HG03432 (cell line): ENCODE results near the gene PIK3C3.
"Not testable (repeated sequence)": the region's sequence is repeated elsewhere in the genome, so short reads cannot be mapped to it uniquely, and the experiment has no call there.

ENCODE experiments used
- ATAC-seq: cut with Tn5 transposase; IDR thresholded peaks from one replicate; pipeline ENCODE4 v1.9.1; 2021; ENCODE audit warnings: mild to moderate bottlenecking, moderate library complexity; ENCODE audit not compliant: unreplicated experiment

Gene PIK3C3

DNA sequence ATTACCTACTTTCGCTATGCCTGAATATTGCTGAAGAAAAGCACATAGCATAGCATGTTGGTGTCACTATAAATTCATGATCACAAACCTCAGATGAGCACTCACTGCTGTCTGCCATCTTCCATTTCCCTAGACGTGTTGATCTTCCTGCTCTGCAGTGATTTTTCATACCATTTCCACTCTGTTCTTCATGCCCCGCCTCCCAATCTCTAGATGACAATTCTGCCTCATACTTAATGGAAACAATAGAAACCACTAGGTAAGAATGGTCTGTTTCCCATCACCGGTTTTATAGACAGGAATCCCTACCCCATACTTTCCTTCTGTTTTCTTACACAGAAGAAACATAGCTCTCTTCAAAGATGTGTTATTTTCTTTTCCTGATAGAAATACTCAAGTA is 63.8 kb downstream of the PIK3C3 start:
- no peak for ATAC-seq

DNA sequence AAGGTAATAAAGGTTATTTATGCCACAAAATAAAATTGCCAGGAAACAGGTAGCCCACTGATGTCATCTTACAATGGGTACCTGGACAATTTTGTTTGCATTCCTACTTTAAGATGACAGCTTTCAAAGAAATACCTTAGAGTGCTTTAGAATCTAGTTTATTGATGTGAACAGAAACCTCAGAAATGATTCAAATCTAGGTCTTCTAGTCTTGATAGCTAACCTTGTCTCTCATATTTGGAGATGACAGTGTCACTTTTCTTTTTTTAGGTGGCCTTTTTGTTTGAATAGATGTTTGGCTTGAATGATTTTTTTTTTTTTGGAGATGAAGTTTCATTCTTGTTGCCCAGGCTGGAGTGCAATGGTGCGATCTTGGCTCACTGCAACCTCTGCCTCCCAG is 69.1 kb downstream of the PIK3C3 start:
- ATAC-seq: peak; percentile 40

DNA sequence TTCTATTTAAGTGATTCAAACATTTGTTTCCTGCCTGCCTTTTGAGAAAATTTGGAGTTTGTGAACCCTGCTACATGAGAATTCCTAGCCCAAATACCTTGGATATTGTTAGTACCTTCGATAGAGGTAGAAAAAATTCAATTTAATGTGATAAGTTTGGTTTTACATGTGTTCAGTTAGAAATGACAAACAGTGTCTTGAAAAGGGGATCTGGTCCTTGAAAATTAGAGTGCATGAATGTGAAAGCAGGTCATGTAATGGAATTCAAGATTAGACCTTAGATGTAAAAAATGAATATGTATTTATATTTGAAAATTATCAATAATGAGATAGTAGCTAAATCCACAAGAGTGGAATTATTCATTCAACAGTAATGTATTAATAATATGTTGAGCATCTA is 70.5 kb downstream of the PIK3C3 start:
- peak; percentile 10 for ATAC-seq

DNA sequence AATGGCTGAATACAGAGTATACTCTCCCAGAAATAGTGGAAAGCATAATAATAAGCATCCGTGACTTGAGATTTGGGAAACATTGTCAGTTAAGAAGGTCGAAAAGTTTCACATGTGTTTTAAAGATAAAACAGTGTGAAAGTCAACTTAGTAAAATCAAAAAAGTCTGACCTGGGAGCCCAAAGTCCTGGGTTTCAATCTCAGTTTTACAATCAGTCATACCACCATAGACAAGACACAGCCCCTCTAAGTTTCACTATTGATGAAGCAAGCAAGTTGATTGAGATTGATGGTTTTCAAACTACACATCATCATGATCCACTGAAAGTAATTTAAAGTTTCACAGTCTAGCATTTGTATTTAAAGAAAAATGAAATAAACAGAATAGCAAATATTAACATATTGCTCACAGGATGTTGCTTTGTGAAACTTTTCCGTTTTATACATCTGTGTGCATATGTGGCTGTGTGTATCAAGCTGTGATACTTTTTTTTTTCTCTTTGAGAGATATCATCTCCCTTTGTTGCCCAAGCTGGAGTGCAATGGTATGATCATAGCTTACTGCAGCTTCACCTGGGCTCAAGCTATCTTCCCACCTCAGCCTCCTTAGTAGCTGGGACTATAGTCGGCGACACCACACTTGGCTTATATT is 71.1 kb downstream of the PIK3C3 start:
- ATAC-seq: peak; percentile 96

DNA sequence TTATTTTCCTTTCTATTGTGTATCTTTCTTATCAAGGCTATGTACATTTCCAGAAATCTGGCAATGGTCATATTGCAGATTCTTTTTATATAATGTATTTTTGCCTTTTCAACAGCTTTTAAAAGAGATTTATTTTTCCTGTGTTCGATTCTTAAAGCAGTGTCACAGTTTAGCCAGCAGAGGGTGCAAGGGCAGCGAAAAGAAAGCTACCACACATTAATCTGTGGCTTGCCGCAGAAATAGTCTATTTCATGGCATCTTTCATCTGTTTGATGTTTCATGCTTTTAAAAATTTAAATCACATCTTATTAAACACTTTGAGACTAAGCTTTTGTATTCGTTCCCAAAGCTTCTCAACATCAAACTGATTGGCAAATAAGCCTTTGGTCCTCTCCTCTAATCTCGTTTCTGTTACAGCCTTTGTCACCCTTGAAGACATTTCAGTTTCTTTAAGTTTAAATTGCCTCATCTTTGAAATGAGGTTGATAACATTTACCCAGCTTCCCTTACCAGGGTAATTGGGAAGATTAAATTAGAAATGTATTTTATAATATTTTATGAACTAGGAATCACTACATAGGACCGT is 73.3 kb downstream of the PIK3C3 start:
- ATAC-seq: no peak

DNA sequence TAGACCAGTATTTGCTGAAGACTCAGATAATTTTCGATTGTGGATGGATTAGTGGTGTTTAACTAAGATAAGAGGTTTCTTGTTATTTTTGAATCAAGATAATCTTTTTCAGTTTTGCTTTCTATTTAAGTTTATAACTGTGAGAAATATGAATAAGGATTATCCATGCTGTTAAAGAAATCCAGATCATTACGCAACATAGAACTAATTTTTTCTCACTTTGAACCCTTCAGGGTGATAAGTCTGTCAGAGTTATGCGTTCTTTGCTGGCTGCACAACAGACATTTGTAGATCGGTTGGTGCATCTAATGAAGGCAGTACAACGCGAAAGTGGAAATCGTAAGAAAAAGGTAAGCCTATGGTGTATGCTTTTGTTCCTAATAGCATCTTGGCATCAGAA is 74.1 kb downstream of the PIK3C3 start:
- ATAC-seq: no peak

DNA sequence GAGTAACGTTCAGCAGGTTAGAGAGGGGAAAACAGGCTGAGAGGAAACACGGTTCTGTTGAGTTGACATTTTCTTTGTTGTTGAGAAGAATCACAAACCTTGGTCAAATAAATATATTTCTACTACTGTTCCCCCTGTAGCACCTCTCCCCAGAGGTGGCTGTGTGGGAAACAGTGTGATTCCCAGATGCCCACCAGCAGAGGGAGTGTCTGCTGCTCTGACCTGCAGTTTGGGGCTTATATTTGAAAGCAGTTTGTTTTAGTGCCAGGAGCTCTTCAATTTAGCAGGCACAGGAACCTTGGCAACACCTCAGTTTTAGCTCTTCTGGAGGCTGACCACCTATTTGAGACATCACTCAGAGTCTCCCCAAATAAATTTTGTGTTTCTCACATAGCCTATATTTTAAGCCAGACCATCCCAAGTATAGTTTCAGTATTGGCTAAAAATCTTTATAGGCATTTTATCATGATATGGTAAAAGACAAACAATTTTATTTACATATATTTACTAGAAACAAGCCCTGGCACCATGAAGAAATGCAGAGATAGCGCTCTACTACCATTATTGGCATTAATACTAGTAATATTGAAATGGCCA is 75.7 kb downstream of the PIK3C3 start:
- no peak for ATAC-seq

DNA sequence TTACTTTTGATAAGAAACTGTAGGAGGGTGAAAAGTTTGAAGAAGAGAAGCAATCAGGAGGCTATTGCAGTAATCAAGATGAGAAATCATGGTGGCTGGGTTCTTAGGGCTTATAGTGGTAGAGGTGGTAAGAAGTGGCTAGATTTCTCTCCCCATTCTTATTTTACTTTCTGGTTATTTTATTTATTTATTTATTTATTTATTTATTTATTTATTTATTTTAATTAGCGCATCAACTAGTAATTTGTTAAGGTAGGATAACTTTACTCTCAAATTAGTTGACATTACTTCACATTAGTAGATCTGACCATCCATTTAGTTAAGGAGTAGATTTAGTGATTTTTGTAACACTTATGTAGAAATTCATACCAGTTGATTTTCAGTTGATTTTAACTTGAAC is 77.4 kb downstream of the PIK3C3 start:
- ATAC-seq: no peak

DNA sequence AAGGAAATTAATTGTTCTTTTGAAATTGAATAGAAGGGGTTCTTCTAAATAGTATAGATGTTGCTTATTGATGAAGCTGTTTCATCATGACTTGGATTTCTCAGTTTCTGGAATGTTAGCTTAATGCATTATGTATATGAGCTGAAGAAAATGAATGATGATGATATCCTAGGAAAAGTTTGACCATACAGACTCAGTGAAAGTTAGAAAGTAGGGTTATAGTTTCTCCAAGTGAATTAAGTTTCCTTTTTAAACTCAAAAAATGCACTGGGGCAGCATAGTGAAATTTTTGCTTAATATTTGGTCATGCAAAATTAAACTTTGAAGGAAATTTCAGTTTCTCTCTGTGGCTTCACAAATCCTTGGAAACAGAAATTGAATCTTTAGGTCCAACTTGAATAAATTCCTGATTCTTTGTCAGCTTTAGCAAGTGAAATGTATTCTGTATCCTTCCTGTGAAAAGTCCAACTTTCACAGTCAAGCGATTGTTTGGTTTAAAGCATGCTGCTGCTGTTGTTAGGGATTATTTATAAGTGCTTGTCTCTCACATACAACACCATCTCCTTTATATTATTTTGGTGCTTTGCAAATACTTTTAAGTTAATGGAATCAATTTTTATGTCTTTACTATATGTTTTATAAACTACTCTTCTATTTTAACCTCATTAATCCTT is 78.2 kb downstream of the PIK3C3 start:
- no peak for ATAC-seq

DNA sequence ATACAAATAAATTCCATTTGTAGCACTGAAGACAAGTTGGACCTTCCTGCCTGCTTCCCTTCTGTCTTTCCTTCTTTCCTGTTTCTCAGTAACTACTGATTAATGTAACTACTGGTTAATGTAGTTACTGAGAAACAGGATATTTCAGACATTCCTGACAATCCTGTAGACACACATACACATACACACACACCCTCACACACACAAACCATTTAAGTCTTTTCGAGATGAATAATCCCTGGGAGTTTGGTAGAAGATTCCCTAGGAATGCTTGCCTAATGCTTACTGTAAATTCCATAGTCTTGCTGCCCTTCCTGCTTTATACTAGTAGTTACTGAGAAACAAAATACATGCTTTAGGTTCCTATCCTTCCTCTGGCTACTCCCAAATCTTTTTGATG is 83.9 kb downstream of the PIK3C3 start:
- no peak for ATAC-seq

DNA sequence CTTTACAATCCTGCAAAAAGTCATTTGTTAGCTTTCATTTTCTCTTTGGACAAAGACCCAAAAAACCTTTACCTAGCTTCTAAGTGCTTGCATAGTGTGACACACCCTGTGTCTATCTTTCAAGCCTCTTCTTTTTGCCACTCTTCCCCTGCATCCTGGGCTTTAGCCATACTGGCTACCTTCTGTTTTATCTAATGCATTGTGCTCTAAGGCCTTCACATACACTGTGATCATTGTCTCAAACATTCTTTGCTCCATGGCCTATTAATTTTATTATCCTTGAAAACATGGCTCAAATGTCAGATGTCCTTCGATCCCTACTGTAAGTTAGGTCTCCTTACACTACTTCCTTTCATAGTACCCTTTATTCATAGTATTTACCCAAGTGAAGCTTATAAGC is 84.4 kb downstream of the PIK3C3 start:
- ATAC-seq: no peak

DNA sequence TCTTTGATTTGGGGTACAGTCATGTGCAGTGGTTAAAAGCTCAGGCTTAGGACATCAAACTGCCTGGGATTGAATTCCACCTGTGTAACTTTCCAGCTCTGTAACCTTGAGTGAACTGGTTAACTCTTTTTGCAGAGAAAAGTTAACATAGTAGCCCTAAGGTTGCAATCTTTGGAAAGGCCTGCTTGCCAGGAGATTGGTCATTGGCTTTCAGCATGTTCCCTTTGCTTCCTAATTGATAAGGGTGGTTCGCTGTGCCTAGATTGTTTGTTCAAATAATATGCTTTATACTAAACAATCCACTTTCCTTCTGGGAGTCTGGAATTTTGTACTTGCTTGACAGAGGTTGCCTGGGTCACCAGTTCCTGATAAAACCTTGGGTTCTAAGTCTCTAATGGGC is 86.8 kb downstream of the PIK3C3 start:
- no peak for ATAC-seq

DNA sequence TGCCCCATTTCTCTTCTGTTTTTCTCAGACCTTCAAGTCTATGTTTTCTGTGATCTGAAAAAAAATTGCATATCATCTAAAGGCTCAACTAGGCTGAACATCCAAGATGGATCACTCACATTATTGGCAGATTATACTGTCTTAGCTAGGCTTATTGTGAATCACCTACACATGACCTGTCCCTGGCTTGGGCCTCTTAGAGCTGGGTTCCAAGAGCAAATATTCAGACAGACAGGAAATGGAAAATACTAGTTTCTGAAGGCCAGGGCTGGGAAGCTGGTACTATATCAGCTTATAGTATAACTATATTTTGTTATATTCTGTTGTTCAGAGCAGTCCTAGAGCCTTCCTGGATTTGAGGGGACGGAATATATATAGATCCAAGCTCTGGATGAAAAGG is 90.3 kb downstream of the PIK3C3 start:
- no peak for ATAC-seq

DNA sequence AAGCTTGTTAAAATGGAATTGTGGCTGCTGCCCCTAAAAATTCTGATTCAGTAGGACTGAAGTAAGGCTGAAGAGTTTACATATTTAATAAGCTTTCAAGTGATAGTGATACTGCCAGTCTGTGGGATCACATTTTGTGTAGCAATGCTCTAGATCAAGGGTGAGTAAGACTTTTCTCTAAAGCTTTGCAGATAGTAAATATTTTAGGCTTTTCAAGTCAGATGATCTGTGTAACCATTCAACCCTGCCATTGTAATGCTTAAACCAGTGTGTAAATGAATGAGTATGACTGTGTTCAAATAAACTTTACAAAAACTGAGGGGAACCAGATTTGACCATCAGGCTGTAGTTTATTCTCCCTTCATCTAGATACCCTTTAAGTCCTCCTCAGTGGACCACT is 92.7 kb downstream of the PIK3C3 start:
- ATAC-seq: no peak

DNA sequence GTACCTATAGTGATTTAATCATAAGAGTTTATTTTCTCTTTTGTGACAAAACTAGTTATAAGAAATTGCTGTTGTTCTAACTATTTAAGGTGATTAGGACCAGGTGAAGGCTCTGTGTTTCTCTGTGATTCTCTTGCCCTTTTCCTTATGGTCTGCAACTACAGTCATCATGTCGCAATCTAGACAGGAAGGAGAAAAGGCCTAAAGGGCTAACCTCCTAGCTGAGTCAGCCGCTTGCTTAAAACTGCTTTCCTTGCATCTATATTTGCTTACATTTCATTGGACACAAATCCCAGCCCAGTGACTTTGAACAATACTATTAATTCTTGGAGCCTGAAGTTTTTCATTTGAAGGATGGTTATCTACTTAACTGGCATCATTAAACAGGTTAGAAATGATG is 93.1 kb downstream of the PIK3C3 start:
- no peak for ATAC-seq

DNA sequence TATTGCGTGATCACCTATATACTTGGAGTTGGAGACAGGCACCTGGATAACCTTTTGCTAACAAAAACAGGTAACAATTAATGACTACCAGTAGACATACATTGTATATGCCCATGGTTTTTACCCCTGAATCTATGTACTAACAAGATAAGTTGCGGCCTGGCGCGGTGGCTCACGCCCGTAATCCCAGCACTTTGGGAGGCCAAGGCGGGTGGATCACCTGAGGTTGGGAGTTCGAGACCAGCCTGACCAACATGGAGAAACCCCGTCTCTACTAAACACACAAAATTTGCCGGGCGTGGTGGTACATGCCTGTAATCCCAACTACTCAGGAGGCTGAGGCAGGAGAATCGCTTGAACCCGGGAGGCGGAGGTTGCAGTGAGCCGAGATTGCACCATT is 94.5 kb downstream of the PIK3C3 start:
- not testable (repeated sequence) for ATAC-seq

DNA sequence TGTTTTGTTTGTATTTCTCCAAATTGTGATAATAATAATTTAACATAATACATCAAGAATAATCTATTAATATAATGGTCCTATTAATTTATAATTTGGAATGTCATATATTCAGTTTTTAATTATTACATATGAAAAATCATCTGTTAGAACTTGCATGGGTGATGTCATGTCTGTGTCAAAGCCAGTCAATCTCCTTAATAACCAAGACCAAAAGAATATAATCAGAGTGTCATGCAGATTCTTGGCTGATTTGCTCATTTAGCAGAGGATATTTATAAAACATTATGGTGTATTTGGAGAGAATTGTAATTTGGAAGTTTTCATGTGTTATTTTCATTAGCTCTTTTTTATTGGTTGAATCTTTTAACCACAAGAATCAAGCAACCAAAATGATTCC is 96.4 kb downstream of the PIK3C3 start:
- ATAC-seq: no peak

DNA sequence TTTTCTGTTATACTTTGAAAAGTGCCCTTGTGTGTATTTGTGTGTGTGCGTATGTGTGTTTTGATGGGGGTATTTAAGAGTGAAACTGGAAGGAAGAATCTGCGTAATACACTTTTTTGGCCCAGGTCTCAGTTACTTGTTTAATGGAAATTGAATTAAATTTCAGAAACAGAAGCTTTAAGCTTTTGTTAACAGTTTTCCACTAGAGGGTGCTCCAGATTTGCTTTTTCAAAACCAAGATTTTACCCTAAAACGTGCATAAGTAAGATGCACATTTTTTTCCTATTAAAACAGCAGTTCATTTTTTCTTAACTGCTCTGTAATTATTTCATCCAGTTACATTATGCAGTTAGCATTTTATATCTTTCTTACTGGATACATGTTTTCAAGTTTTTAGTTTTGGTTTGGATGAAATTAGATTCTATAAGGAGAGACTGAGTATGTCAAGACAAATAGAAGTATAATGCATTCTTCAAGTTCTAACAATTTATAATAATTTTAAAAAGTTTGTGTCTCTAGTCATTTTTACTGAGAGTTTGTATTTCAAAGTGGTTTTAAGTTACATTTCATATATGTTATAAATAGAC is 97.2 kb downstream of the PIK3C3 start:
- no peak for ATAC-seq

DNA sequence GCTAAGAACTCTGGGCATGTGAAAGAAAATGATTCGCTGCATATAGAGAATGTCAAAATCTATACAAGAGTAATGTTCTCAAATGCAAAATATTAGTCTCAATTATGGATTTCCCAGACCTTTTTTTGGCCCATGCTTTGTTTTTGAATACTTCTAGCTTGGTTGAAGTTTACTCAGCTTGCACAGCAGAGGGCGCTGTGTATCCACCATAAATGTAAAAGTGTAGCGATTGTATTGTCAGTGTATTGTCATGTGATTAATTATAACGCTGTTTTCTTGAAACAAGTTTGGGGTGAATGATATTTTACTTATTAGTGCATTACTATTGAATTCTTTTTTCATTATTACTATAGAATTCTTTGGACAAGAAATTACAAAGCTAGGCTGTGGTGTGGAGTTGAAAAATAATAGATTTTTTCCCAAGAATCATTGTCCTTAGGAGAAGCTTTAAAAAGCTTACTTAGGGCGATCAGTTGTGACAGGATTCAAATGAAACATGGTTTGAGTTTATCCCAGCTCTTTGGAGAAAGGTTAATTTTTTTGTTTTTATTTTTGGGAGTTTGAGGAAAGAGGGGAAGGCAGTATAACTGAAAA is 98.3 kb downstream of the PIK3C3 start:
- peak; percentile 93 for ATAC-seq

DNA sequence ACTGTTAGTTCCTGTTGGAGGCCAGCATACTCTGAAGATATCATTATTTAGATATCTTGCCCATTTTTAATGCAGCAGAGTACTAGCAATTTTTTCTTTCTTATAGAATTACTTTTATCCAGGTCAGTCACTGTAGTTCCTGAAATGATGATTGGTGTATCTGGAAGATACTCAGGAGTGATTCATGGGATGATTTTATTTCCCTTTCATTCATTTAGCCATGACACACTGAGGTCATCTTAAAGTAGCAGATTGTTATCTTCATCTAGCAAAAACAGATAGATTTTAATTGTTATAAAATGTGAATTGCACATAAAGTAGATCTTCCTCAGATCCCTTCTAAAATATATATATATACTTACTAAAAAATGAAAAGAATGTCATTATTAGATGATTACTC is 109.1 kb downstream of the PIK3C3 start:
- no peak for ATAC-seq

DNA sequence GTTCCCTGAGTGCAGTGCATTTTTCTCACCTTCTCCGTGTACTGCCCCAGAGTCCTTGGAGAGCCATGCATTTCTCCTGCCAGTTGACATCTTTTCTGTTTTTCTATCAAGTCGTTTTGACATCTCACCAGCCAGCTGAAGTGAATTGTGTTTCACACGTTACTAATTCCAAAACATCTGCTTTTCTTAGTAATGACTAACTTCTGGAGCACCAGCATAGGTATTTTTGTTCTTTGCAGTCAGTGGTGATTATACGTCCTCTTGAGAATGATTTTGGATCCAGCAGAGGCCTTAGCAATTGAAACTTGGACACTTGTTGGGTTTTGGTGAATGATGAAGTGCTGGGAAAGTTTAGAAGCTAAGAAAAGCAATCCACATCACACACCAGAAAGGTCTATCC is 112.5 kb downstream of the PIK3C3 start:
- ATAC-seq: no peak
